Measurements from ENCODE around the gene MAFF.

MAFF gene

DNA sequence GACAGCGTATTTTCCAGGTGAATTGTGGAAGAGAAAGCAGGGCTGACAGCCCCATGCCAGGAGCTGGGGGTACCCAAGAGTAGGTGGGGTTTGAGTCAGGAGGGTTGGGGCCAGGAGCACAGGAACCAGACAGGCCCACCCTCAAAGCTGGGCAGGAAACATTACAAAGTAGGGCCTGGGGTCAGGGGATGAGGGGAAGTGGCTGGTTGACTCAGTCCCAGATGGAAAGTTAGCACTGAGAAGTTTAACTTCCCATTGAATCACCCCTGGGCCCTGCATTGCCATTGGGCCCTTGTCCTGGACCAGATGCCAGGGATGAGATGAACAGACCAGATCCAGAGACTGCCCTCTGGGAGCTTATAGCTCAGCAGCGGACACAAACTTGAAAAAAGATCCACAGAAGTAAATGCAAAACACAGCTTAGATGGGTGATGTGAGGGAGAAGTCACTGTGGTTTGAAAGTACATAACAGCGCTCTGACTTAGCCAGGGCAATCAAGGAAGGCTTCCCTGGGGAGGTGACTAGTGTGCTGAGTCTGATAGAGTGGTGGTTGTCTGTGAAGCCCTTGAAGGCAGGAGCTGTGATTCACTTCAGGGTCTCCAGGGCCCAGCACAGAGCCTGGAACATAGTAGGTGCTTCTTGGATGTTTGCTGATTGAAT is 2.2 kb downstream of the MAFF start:
- no peak for DNase-seq (ENCODE audit: low read depth, low spot score)

DNA sequence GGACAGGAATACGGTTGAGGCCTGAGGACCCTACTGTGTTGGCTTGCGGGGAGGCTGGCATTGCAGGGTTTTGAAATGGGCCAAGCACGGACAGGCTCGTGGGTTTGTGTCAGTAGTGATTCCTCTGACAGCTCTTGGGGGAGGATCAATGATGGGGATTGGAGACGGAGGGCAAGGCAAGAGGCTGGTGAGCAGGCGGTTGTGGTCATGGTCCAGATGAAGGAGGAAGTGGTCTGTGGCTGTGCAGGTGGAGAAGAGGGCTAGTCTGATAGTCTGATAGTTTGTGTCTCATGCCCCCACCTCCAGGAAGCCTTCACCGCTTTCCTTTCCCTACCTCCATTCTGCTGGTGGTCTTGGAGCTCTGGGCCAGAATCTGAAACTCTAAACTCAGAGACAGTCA is 3.0 kb downstream of the MAFF start:
- no peak for DNase-seq (ENCODE audit: low read depth, low spot score)

DNA sequence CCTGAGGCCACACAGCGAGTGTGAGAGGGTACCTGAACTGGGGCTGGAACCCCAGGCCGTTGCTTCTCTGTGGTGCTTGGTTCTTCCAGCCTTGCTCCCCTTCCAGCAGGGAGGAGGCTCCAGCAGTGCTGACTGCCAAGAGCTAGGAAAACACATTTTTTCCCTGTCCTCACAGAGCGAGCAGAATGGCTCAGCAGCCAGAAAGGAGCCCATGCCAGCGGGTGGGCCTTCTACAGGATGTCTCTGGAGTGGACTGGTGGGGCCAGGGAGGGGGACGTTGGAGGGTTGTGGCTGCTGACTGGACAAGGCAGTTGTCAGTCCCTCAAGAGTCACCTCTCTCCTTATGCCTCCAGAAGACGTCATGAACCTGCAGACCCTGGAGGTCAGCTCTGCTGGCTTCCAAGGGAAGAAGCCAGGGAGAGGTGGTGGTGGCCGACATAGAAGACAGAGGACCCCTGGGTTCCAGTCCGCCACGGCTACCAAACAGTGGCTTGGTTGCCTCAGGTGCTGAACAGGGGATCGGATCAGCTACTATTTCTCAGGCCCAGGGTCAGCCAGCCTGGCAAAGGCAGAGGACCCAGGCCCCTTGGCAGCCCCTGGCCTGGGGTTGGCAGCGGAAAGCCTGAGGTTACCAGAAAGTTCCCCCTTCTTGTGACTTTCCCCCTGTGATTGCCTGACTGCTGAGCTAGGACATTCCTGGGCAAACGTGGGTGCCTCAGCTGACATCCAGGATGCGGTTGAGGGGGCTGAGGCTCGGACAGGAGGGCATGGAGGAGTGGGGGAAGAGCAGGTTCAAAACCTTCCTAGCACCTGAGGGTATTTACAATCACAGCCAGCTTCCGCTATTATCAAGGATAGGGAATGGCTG is 3.7 kb downstream of the MAFF start:
- DNase-seq (ENCODE audit: low read depth, low spot score), result no peak

DNA sequence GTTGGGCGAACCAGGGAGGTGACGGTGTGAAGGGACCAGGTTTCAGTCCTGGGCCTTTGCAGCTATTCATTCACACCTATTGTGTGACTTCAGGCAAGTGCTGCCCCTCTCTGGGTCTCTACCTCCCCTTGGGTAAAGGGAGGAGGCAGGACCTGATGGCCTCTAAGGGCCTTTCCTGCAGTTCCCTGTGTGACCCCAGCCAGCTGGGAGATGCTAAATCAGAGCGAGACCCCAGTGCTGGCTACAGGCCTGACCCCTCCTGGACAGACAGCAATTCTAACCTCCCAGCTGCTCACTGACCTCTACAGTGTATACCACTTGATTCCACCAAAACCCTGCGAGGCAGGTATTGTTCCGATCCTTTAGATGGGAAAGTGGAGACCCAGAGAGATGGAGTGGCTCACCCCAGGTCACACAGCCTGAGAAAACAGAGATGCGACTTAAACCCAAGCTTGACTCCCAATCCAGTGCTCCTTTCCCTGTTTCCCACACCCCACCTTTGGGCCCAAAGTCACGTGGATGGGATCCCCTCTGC is 6.2 kb downstream of the MAFF start:
- no peak for DNase-seq (ENCODE audit: low read depth, low spot score)

DNA sequence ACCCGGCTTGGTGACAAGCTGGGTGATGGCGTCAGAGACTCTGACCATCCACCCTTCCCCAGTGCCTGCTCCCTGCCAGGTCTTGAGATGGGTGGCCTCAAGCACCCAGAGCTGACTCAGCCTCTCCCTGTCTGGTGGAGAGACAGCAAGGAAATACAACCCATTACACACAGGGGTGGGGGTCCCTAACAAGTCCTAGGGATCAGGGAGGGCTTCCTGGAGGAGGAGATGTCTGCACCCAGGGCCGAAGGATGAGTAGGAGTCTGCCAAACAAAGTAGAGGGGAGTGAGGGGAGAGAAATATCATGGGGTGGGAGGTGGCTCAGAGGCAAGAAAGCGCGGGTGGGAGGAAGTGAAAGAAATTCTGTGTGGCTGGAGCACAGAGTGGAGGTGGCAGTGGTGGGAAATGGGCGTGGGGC is 6.8 kb downstream of the MAFF start:
- no peak for DNase-seq (ENCODE audit: low read depth, low spot score)

DNA sequence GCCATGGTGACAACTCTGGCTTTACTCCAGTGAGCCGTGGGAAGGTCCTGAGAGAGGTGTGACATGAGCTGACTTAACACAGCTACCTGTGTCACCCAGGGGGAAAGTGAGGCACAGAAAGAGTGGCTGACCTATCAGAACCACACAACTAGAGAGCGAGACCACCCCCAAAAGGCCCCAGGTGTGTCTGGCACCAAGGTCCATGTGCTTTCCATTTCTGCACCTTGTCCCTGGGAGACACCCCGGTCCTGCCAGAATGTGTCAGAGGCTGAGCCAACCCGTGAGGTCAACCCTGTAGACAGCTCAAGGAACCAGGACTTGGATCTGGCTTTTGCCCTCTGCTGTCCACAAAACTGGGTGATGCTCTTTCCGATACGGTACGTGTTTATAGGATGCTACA is 9.8 kb downstream of the MAFF start:
- no peak for DNase-seq (ENCODE audit: low read depth, low spot score)

DNA sequence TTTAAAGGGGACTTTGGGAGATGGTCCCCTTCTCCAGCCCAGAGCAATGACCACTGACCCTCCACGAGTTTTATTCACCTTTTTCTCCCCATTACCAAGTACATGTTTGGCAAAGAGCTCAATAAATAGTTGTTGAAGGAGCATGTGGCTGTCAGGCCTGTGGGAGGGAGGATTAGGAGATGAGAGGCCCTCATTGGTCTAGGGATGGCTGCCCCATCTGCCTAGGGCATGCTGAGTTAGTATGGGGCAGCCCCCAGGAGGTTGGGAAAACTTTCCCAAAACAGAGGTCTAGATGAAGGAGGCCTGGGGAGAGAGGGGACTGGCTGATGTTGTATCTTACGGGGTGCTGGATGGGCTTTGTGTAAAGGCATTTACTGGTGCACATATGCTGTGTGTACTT is 10.6 kb downstream of the MAFF start:
- no peak for DNase-seq (ENCODE audit: low read depth, low spot score)

- no peak for DNase-seq (ENCODE audit: low read depth, low spot score)
Observed at GRCh38 chr22:38213319-38213989, 11.7 kb downstream of the MAFF start.

DNA sequence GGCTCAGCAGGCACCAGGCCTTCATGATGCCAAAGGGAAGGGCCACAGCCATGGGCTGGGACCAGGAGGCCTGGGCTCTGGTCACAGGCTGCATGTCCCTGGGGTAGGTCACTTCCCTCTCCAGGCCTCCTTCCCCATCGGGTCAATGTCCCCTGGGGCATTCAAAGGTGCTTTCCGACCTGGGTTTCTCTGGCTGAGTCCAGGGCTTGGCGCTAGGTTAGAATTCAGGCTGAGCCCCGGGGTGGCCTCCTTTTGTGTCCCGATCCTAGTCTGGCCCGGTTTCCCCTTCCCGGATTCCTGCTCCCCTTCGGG is 12.2 kb downstream of the MAFF start:
- no peak for DNase-seq (ENCODE audit: low read depth, low spot score)

DNA sequence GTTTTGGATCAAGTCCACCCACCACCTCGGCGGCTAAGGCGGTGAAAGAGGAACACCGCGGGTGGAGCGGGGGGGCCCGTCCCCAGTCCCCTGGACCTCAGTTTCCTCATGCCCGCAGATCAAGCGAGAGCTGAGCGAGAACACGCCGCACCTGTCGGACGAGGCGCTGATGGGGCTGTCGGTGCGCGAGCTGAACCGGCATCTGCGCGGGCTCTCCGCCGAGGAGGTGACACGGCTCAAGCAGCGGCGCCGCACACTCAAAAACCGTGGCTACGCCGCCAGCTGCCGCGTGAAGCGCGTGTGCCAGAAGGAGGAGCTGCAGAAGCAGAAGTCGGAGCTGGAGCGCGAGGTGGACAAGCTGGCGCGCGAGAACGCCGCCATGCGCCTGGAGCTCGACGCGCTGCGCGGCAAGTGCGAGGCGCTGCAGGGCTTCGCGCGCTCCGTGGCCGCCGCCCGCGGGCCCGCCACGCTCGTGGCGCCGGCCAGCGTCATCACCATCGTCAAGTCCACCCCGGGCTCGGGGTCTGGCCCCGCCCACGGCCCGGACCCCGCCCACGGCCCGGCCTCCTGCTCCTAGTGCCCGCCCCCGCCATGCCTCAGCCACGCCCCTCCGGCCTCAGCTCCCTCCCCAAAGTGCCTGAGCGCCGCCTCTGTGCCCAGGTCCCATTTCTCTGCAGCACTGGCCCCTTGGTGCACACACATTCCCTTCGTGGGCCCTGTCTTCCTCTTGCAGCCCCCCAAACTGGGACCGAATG is 12.7 kb downstream of the MAFF start:
- no peak for DNase-seq (ENCODE audit: low read depth, low spot score)

DNA sequence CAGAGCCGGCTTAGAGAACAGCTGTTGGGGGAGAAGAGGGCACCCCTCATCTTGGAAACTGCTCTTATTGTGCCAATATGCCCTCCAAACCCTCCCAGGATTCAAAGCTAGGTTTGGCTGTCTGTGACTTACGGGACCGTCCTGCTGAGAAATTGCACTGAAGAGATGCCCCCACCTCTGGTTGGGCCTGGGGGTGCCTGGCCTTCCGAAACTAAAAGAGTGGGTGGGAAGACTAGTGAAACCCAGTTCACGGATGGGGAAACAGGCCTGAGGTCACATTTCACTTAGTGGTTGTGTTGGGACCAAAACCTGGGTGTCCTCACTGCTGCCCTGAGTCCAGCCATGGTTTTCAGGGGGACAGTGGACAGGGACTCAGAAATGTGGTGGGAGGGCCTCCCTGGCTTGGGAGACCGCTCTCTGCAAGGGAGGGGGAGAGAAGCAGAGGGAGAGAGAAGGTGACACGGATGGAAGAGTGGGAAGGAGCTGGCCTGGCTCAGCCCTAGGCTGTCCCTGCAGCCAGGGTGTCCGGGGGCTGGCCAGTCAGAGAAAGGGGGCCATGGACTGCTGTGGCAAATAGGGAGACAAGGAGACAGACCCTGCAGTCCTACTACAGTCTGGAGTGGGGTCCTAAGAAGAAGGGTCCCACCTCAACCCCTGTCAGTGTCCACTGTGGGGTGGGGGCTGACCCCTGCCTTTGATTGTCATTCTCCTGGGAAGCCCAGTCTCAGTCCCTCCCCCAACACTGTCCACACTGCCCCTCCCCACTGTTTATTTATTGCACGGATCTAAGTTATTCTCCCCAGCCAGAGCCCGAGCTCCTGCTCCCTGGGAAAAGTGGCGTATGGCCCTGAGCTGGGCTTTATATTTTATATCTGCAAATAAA is 13.6 kb downstream of the MAFF start:
- DNase-seq (ENCODE audit: low read depth, low spot score), result no peak

DNA sequence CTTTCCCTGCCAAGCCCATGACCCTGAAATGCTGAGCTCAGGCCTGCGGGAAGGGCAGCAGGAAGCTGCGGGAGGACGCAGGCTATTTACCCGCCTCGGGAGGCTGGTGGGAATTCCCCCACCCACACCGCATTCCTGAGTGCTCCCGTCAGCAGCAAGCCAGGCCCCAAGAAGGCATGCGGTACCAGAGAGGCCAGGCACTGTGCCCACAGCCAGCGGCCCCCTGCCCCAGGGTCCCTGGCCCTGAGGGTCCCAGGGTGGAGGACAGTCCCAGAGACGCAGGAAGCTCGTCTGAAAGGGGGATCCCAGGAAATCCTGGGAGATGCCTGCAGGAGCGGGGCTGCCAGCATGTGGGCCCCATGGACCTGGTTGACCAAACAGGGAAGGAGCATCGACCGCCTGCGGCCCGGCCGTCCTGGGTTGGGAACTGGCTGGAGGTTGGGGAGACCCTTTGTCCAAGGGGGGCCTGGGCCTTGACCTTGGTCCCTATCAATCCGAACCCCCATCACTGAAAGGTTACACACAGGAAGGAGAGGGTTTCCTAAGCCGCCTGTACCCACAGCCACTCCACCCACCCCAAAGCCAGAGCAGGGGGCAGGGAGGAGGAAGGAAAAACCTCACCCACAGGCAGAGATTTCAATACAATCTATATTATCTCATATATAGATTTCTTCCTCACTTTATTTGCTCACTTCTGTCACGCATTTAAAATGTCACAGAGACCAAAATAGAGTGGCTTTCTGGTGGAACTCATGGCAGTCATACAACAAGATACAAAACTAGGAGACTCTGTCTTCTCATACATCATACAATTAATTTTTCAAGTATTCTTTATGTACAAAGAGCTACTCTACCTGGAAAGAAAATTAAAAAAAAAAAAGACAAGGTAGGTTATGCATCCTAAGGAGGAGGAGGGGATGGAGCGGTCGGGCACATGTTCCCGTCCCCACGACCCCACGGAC is 17.1 kb downstream of the MAFF start:
- no peak for DNase-seq (ENCODE audit: low read depth, low spot score)

DNA sequence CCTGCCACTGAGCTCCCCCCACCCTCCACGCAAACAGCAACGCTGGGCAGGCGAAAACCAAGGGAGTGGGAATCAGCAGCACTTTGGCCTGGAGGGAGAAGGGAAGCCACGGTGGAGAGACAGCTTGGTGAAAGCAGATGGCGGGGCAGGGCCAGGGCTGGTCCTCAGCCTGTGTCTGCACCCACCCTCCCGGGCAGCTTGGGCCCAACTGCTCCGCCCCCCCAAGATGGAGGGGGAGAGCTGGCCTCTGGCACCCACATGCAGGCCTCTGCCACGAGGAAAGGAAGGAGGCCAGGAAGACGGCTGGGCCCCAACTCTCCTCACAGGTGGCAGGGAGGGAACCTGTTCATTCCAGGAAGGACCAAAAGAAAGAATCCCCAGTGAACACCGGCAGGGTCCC is 17.8 kb downstream of the MAFF start:
- DNase-seq (ENCODE audit: low read depth, low spot score), result no peak

GRCh38 chr22:38220163-38220562 is 18.4 kb downstream of the MAFF start:
- no peak for DNase-seq (ENCODE audit: low read depth, low spot score)

- no peak for DNase-seq (ENCODE audit: low read depth, low spot score)
Observed at GRCh38 chr22:38220653-38221386, 19.0 kb downstream of the MAFF start.

DNA sequence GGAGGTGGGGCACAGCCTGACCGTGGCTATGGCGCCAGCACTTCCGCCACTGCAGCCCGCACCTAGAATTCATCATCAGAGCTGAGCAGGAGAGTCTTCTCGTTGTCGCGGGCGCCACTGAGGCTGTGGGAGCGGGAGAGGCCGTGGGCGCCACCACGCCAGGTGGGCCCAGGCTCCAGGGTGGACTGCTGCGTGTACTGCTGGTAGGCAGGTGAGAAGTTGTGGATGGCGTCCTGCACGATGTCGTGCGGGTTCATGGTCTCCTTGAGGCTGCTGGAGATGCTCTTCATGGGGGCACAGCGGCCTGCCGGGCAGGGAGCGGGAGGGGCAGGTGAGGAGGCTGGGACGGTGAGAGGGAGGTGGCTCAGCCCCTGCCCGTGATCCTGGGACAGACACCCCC is 19.6 kb downstream of the MAFF start:
- DNase-seq (ENCODE audit: low read depth, low spot score), result no peak

- DNase-seq (ENCODE audit: low read depth, low spot score), result no peak
Observed at GRCh38 chr22:38221908-38222796, 20.4 kb downstream of the MAFF start.

GRCh38 chr22:38222797-38223119 is 21.0 kb downstream of the MAFF start:
- DNase-seq (ENCODE audit: low read depth, low spot score), result no peak
